Gastrocnemius medialis (tissue), 4 donors: ENCODE measurements around the gene C4orf50. TPM values are rescaled to one million over a fixed set of nuclear protein-coding genes. Genes with fewer than 3 reads are reported as not detected.

Experiments used
- ATAC-seq, 2 donors: fragments of 150-250 bp; one replicate each; pipeline ENCODE4 v1.9.1; 2016
- DNase-seq, 2 donors: peaks; one replicate each; pipeline ENCODE4 v3.0.0-alpha.2; 2019
- H3K27ac ChIP-seq, 4 donors: fragments of 200-600 bp; sonication (generic); 1 replicate in 1 of 4; 2 replicates in 3 of 4; pipeline ENCODE4 v1.5.1; 2016 to 2018; ENCODE audit warnings: mild to moderate bottlenecking in 2 of 4, moderate library complexity in 1 of 4
- H3K27me3 ChIP-seq, 3 donors: fragments of 200-600 bp; sonication (generic) in 2 of 3; 1 replicate in 1 of 3; 2 replicates in 2 of 3; pipeline versions ENCODE4 v1.5.1 to v1.6.0; 2016 to 2019; ENCODE audit warnings: mild to moderate bottlenecking in 1 of 3, moderate library complexity in 1 of 3
- H3K36me3 ChIP-seq, 2 donors: fragments of 200-600 bp; sonication (generic) in 1 of 2; one replicate each; pipeline ENCODE4 v1.5.1; 2017 to 2018
- H3K4me1 ChIP-seq, 2 donors: fragments of 200-600 bp; sonication (generic) in 1 of 2; one replicate each; pipeline ENCODE4 v1.5.1; 2016 to 2017; ENCODE audit warnings: mild to moderate bottlenecking in 2 of 2
- H3K4me3 ChIP-seq, 4 donors: fragments of 200-600 bp; sonication (generic) in 3 of 4; 1 replicate in 1 of 4; 2 replicates in 3 of 4; pipeline ENCODE4 v1.5.1; 2016 to 2019; ENCODE audit warnings: mild to moderate bottlenecking in 2 of 4
- H3K9me3 ChIP-seq, 3 donors: fragments of 200-600 bp; sonication (generic) in 2 of 3; 1 replicate in 1 of 3; 2 replicates in 2 of 3; pipeline ENCODE4 v1.5.1; 2016 to 2019
- CTCF ChIP-seq, 5 experiments: fragments of 450-650 bp in 3 of 5; fragments of 200-600 bp in 2 of 5; sonication (generic) in 2 of 5; IDR thresholded peaks in 4 of 5; conservative IDR thresholded peaks in 1 of 5; 1 replicate in 4 of 5; 2 replicates in 1 of 5; pipeline ENCODE4 v1.5.1; 2016 to 2019; ENCODE audit warnings: antibody characterized with exemption in 5 of 5, mild to moderate bottlenecking in 3 of 5, moderate library complexity in 3 of 5
- POLR2A ChIP-seq, 2 donors: fragments of 450-650 bp; IDR thresholded peaks; one replicate each; pipeline ENCODE4 v1.6.1; 2017; ENCODE audit warnings: antibody characterized with exemption in 2 of 2, mild to moderate bottlenecking in 2 of 2, moderate library complexity in 2 of 2
- in situ Hi-C, 4 donors: fragments of 200-750 bp; cut with MboI; loops; one replicate each; pipeline versions ENCODE4 v1.15.0 to v1.8.0; 2017; ENCODE audit warnings: low sequenced_read_pairs in 4 of 4
- intact Hi-C: fragments of 100-400 bp; cut with DNase I; formaldehyde crosslinking; loops from one replicate; pipeline ENCODE4 v1.15.1; 2023; ENCODE audit warnings: low total_unique reads
- total RNA-seq, 4 donors: library from RNA; depleted of rRNA; stranded (reverse); fragments of >200 nt; gene quantifications; one replicate each; pipeline versions ENCODE4 v1.1.0 to v1.2.3, GENCODE V29; 2016

Gene C4orf50
- total RNA-seq, 4 donors from 2014 or later: 0.03 TPM; not detected in 3

DNA sequence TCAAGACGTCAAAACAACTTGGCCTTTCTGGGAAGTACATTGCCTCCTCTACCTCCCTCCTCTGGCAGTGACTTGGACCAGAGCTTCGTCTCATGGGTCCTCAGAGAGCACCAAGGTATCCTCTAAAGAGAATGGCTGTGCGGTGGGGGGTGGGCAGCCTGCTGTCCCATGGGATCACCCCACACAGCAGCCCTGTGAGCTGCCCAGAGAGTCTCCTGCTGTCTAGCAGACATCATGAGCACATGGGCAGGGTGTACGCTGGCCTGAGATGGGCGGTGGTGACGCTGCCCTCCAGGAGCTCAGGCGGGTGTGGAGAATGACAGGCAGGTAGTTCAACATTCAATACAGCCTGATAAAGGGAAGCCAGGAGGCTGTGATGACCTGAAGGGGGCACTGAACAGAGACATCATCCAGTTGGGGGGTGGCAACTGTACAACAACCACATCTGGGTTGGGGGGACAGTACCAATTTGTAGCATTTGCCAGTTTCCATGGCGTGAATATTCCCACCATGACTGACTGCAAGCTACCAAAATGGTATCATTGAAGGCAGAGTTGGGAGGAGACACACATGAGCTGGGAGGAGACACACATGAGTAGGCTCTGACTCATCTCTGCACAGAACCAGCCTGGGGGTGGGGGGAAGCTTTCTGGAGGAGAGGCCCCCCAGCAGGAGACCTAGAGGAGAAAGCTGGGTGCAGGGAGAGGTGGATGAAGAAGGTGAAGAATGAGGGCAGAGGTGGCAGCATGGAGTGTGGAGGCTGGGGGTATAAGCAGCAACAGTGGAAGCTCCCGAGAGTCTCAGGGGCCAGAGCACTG is 35.9 kb downstream of the C4orf50 start:
- H3K36me3 ChIP-seq: no peaks in the 10 kb centered on the region
- no peaks in the 10 kb centered on the region for H3K4me1 ChIP-seq
- H3K4me3 ChIP-seq: no peak overlapping the region
- H3K9me3 ChIP-seq: no peaks in the 10 kb centered on the region
- TF ChIP-seq CTCF (IDR thresholded peaks at IDR 0.05 in 4 of 5, conservative IDR thresholded peaks at IDR 0.05 in 1 of 5): no peak
- no peak for TF ChIP-seq POLR2A (IDR thresholded peaks at IDR 0.05)
- H3K27ac ChIP-seq: no peak overlapping the region
- in situ Hi-C loops (no loop called here), intact Hi-C loops (no loop called here)
- H3K27me3 ChIP-seq: peaks cover 0 to 12% (median 4%) of the 10 kb centered on the region in 3 donors
- no peak for DNase-seq
- ATAC-seq: no peak

GRCh38 chr4:5980436-5981155 is 37.6 kb downstream of the C4orf50 start:
- intact Hi-C loops (no loop called here), in situ Hi-C loops (no loop called here)
- Histone ChIP-seq H3K27me3 (peaks cover 0 to 15% (median 4%) of the 10 kb centered on the region in 3 donors), H3K4me1 (no peaks in the 10 kb centered on the region), H3K36me3 (no peaks in the 10 kb centered on the region), H3K27ac (no peak overlapping the region), H3K9me3 (no peaks in the 10 kb centered on the region), H3K4me3 (no peak overlapping the region)
- ATAC-seq (no peak), DNase-seq (no peak)
- TF ChIP-seq CTCF (IDR thresholded peaks at IDR 0.05 in 4 of 5, conservative IDR thresholded peaks at IDR 0.05 in 1 of 5): no peak
- no peak for TF ChIP-seq POLR2A (IDR thresholded peaks at IDR 0.05)

DNA sequence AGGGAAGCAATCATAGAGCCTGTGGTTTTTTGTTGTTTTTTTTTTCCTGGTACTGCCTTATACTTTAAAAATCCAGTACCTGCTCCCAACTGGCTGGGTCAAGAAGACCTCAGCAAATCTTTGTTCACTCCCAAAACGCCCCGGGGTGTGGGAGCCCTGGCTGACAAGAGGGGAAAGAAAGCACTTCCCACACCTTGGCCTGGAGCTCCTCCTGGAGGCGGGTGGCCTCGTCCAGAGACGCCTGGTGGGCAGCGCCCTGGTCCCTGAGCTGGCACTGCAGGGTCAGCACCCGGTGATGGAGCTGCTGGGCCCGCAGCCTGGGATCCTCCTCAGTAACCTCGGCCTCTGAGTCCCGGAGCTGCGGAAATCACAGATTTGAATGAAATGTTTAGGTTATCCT is 38.2 kb downstream of the C4orf50 start:
- no peak for TF ChIP-seq CTCF (IDR thresholded peaks at IDR 0.05 in 4 of 5, conservative IDR thresholded peaks at IDR 0.05 in 1 of 5)
- H3K4me1 ChIP-seq: no peaks in the 10 kb centered on the region
- H3K36me3 ChIP-seq: no peaks in the 10 kb centered on the region
- no peak overlapping the region for H3K4me3 ChIP-seq
- no peak for ATAC-seq
- no peak for DNase-seq
- H3K27ac ChIP-seq: no peak overlapping the region
- intact Hi-C loops: no loop called here
- peaks cover 0 to 16% (median 4%) of the 10 kb centered on the region in 3 donors for H3K27me3 ChIP-seq
- in situ Hi-C loops: no loop called here
- no peaks in the 10 kb centered on the region for H3K9me3 ChIP-seq

- Histone ChIP-seq H3K36me3 (no peaks in the 10 kb centered on the region), H3K27ac (no peak overlapping the region), H3K4me1 (no peaks in the 10 kb centered on the region), H3K27me3 (peaks cover 0 to 16% (median 4%) of the 10 kb centered on the region in 3 donors), H3K4me3 (no peak overlapping the region), H3K9me3 (no peaks in the 10 kb centered on the region)
- TF ChIP-seq CTCF (IDR thresholded peaks at IDR 0.05 in 4 of 5, conservative IDR thresholded peaks at IDR 0.05 in 1 of 5) (no peak), POLR2A (IDR thresholded peaks at IDR 0.05) (no peak)
- DNase-seq (no peak), ATAC-seq (no peak)
- intact Hi-C loops: no loop called here
- in situ Hi-C loops: no loop called here
These were observed 41.3 kb downstream of the C4orf50 start for GRCh38 chr4:5976921-5977320.
